ENCODE data around the gene BLVRA. TPM values are rescaled to one million over a fixed set of nuclear protein-coding genes. Genes with fewer than 3 reads are reported as not detected.

Gene BLVRA
- total RNA-seq: 24.2 TPM

GRCh38 chr7:43758029-43758821, at the start of gene BLVRA:
Gene BLVRA (plus strand): TSS chr7:43758680. CDS start chr7:43771159, 12,479 bp downstream.

GRCh38 chr7:43729214-43729923, 29.1 kb upstream of the BLVRA start, which contains the start of gene COA1:
Gene COA1 (minus strand): TSS chr7:43729523. CDS start chr7:43648614, 80,909 bp downstream.

Other genes with a start within 250 kb of the BLVRA start
- gene STK17A, start 175.6 kb upstream of the BLVRA start, total RNA-seq: 9.2 TPM
- gene COA1, start 29.2 kb upstream of the BLVRA start, total RNA-seq: 75.8 TPM
- gene MRPS24, start 110.8 kb downstream of the BLVRA start, total RNA-seq: 63.9 TPM
- gene URGCP, start 147.9 kb downstream of the BLVRA start, total RNA-seq: 27.8 TPM
- 12.4 TPM for gene UBE2D4, start 167.8 kb downstream of the BLVRA start, total RNA-seq
- not detected for gene SPDYE1, start 239.2 kb downstream of the BLVRA start, total RNA-seq